Inflammatory macrophage (primary cell): ENCODE measurements around the gene HSPG2.
A peak's percentile ranks its signal among the peaks of the same experiment; 100 is the strongest.
"Not testable (repeated sequence)": the region's sequence is repeated elsewhere in the genome, so short reads cannot be mapped to it uniquely, and the experiment has no call there.

Experiments used
- DNase-seq, 2 donors: peaks; one replicate each; pipeline ENCODE4 v3.0.0-alpha.2; 2020 to 2022

HSPG2 gene

DNA sequence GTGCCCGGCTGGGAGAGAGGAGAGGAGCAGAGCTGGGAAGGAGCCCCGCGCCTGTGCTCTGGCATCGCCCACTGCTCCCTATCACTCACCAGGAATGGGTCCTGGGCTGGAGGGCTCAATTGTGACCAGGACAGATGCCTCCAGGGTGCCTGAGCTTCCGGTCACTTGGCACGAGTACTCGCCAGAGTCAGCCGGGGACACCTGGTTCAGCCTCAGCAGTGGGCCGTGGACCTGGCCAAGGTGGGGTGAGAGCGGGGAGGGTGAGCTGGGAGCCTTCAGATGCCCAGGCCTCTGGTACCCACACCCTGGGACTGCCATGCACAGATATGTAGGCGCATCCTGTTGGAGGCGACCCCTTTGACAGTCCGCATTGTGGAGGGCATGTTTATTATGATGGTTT is 93.9 kb downstream of the HSPG2 start:
- DNase-seq = no peak

DNA sequence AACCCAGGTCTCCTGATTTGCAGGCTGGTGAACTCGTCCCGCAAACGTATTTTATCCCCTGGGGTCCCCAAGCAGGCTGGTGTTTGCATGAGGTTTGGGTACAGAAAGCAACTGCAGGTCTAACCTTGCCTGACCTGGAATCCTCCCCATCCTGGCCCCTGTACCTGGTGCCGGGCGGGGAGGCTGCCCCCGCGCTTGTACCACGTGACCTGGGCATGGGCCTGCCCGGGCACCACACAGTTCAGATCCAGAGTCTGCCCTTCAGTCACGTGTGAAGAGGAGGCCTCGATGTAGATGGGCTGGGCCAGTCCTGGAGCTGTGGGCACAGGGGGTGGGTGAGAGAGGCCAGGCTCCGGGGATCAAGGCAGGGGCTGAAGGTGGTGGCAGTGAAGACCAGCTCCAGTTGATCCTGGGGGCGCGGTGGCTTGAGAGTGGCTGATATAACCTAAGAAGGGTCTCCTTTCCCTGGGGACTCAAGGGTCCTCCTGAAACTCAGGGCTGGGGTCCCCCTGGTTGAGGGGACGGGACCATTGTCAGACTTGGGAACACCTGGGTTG is 94.4 kb downstream of the HSPG2 start:
- no peak for DNase-seq

DNA sequence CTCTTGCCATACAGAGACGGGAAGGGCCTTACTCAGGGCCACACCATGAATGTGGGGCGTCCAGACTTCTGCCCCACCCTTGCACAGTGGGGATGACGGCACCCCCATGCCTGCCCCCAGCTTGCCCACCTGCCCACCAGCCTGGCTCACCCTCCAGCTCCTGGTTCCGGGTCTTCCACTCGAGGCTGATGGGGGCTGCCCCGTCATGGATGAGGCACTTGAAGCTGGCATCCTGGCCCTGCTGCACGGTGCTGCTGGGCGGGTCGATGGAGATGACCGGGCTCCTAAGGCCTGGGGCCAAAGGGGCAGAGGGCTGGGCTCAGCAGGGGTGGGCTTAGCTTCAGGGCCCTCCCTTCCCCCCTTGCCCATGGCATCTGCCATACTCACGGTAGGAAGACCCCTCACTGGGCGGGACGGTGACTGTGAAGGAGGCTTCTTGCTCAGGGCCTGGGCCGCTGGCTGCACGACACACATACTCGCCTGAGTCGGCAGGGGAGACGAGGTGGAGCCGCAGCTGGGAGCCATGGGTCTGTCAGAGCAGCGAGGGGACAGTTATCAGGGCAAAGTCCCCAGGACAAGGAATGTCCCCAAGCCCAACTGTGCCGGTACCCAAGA is 95.2 kb downstream of the HSPG2 start:
- DNase-seq = no peak

DNA sequence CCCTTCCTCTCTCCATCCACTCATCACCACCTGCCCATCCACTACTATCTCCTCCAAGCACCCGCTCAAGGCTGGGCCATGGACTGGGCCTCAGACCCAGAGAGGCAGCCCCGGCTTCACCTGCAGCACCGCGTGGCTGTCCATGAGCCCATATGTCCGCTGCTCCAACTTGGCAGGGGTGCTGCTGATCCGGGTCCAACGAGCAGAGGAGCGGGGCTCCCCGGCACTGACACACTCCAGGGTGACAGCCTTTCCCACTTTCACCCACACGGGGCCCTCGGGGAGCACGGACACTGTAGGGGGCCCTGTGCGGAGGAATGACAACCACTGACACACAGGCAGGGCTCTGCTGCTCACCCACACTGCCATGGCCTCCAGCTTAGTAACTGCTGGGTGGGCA is 96.1 kb downstream of the HSPG2 start:
- DNase-seq = no peak

DNA sequence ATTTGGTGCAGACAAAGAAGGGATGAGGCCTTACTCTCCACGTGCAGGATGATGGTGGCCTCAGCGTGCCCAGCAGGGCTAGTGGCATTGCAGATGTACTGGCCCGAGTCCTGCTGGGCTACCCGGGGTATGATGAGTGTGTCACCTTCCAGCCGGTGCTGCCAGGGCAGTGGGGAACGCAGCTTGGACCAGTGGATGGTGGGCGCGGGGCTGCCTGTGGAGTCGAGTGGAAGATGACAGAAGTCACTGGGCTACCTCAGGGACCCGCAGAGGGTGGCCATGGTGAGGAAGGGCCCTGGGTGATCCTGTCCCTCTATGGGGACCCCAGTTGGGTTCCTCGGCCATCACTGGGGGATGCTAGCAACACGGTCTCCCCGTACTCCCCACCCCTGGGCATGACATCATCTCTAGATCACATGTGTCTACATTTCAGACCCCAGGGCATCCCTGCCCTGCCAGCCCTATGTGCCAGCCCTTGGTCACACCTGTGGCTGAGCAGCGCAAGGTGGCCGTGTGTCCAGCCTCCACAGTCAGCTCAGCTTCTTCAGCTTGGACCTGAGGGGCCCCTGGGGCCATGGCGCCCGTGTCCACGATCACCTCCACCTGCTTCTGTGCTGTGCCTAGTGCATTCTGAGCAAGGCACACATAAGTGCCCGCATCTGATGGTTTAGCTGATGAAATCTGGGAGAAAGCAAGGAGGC is 97.6 kb downstream of the HSPG2 start:
- no peak for DNase-seq

DNA sequence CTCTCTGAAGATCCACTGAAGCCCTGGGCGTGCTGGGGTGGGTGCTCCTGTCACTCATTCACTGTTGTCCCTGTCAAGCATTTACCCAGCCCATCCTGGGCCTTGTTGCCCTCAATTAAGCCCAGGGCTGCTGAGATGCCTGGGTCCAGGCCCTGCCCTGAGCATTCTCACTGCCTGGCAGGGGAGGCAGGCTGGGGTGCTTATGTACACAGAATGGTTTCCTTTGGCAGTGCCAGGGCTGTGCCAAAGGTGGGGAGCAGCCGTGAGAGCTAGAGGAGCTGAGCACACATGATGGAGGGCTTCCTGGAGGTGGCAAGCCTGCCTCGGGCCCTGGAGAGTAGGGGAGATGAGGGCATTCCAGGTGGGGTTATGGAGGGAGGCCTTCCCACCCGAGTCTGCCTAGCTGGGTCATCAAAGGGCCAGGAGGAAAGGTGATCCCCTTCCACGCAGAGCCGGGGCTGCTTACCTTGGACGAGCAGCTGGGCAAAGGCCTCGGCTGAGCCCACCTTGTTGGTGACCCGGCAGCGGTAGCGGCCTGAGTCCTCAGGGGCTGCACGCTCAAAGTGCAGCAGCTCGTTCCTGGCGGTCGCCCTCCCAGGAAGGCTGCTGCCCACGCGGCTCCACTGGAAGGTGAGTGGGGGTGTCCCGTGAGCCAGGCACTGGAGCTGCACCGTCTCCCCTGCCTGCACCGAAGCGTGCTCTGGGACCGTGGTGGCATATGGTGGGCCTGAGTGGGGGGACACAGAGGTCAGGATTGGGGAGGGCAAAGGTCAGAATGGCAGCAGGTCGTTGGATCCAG is 98.6 kb downstream of the HSPG2 start:
- no peak for DNase-seq

DNA sequence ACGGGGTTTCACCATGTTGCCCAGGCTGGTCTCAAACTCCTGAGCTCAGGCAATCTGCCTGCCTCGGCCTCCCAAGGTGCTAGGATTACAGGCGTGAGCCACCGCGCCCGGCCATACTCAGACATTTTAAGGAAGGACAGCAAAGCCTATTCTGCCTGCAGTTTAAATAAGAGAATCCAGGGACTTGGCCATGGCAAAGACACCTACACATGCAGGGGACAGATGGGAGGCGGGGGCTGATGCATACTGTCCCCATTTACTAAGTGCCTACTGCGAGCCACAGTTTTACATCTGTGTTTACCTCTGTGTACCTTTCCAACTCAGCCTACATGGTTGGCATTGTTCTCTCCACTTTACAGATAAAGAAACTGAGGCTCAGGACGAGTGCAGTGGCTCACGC is 99.6 kb downstream of the HSPG2 start:
- no peak for DNase-seq

DNA sequence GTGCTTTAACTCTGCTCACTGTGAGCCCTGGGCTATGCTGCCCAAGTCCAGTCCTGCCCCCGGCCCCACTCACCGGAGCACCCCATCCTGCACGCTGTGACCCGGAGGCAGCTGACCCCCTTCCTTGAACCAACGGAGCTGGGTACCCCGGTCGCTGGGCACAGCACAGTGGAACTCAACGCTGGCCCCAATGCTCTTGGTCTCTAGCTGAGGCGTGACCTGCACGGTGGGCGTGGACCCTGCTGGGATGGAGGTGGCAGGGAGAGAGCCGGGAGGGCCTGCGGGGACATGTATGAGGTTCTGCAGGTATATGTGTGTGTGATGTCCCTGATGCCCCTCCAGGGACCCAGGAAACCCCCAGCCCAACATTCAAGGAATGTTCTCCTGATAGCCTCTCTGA is 100.4 kb downstream of the HSPG2 start:
- no peak for DNase-seq

DNA sequence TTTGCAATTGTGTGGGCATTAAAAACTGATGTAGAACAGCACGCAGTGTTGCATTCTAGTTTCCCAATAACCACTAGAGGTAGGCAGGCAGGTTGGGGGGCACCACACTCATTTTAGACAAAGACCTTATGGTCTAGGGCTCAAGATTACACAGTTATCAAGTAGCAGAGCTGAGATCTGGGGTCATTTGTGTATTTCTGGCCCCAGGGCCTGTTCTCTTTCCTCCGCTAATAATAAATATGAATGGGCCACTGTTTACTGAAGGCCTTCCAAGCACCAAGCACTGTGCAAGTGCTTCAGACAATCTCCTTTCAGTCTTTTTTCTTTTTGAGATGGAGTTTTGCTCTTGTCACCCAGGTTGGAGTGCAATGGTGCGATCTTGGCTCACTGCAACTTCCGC is 101.1 kb downstream of the HSPG2 start:
- no peak for DNase-seq

DNA sequence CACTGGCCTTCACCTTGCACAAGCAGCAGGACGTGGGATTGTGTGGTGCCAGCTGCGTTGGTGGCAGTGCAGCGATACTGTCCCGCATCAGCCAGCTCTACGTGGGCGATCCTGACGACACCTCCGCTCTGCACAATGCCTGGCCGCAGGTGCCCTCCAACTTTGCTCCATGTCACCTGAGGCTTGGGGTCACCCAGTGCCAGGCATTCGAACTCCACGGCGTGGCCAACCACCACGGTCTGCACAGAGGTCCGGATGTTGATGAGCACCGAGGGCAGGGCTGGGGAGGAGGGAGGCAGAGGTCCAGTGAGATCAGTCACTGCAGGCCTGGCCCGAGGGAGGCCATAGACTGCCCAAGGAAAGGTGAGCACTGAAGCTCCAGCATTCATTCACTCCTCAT is 102.4 kb downstream of the HSPG2 start:
- no peak for DNase-seq

DNA sequence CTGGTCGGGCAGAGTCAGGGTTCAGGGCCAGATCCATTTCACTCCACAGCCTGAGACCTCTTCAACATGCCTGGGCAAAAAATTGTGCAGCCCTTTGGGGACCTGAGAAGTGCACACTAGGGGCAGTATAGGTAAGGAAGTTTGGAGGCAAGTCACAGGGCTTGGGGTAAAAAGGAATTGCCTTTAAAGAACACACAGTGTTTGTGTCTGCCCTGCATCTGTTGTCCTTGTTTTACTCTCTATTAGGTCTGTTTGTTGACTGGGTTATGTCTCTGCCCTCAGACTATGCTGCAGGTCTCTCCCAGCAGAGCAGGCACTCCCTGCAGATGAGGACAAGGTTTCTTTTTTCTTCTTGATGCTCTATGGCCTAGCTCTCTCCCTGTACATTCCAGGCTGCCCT is 103.0 kb downstream of the HSPG2 start:
- DNase-seq = no peak

DNA sequence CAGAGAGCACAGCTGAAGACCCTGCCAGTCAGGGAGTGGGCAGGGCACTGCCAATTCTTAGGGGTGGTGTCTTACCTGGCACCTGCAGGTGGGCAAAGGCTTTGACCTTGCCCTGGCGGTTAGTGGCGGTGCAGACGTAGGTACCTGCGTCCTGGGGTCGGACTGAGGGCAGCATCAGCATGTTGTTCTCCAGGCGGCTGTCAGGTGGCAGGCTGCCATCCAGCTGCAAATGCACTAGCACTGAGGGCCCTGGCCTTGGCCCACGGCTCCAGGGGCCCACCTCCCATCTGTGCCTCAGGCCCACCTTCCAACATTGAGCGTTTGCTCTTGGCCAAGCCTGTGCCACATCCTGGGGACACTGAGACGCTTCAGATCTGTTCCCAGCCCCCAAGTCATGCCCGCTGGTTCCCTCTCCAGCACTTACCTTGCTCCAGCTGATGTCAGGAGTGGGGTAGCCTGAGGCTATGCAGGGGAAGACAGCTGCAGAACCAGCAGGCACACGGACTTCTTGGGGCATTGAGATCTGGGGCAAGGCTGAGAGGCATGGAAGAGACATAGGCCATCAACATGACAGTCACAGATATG is 103.6 kb downstream of the HSPG2 start:
- no peak for DNase-seq

DNA sequence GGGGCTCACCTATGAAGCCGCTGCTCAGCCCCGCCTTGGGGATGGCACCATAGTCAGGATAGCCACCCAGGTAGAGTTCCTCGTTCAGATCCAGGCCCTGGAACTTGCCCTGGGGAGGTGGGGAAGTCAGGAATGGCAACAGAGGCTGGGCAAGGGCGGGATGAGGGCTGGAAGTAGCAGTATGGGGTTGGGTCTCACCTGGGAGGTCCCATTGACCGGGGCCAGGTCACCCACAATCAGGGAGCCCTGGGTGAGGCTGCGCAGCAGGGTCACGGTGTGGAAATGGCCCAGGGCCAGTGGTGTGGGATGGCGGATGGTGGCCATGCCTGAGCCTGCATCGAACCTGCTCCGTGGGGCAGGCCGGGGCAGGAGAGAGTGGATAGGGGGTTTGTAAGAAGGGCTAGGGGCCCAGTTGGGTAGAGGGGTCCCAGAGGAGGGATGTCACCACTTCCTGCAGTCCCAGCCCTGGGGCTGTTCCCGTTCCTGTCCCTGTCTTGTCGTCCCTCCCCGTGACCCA is 105.6 kb downstream of the HSPG2 start:
- DNase-seq = no peak

DNA sequence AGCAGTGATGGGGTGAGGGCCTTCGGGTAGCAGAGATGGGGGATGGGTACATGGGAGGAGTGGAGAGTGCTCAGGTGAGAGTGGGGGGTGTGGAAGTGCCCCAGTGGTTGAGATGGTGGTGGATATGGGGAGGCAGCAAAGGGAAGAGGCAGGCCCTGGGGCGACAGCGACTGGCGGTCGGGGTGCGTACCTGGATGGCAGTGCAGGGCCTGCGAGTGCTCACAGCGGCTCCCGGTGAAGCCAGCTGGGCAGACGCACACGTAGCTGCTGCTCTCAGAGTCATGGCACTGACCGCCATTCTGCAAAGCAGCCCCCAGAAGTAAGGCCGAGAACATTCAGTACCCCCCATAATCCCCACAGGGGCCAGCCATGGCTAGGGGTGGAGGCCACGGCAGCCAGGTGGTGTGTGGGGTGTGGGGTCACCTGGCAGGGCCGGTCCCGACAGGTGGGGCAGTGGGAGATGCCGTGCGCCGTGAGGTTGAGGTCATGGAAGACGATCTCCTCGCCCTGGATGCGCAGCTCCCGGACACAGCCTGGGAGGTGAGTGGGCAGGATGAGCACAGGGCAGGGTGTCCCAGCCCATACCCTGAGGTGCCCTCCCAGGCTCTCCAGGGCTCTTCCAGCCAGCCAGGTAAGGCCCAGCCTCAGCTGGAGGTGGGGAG is 106.2 kb downstream of the HSPG2 start:
- DNase-seq = no peak

DNA sequence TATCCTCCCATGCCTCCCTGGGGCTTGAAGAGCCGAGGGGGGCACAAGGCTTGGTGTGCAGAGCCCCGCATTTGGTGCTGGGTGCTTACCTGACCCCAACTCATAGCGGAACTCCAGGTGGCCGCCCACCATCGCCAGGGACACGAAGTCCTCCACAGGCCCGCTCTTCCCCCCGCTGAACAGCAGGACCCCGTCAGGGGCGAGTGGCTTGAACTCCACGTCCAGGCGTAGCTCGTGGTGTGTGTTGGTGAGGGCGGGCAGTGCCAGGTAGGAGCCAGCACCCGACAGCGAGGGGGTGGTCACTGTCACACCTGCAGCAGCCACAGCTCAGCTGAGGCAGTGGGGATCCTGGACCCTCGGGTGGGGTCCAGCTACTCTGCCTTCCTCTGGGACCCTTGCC is 107.8 kb downstream of the HSPG2 start:
- DNase-seq = no peak

DNA sequence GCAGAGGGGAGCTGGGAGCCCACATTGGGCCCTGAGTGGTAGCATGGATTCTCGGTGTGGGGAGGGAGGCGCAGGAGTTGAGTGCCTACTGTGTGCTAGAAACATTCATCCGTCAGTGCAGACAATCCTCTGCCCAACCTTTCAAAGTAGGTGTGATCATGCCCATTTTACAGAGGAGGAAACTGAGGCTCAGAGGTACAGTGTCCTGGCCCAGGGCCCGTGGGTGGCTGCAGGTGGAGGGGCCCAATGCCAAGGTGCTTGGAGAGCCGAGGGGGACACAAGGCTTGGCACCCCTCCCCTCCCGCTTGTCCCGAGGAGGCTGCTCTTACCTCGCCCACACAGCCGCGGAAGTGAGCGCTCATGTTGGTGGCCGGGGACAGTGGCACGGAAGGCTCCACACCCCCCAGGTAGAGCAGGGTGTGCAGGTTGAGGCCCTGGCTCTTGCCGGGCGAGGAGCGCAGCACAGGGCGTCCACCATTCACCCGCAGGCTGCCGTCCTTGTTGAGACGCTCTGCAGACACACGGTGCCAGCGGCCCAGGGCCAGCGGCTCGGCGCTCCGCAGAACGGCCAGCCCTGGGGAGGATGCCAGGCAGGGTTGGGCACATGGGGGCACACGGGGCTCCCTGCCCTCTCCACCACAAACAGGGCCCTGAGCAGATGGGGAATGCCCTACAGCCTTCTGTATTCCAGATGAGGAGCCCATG is 108.5 kb downstream of the HSPG2 start:
- DNase-seq = no peak

DNA sequence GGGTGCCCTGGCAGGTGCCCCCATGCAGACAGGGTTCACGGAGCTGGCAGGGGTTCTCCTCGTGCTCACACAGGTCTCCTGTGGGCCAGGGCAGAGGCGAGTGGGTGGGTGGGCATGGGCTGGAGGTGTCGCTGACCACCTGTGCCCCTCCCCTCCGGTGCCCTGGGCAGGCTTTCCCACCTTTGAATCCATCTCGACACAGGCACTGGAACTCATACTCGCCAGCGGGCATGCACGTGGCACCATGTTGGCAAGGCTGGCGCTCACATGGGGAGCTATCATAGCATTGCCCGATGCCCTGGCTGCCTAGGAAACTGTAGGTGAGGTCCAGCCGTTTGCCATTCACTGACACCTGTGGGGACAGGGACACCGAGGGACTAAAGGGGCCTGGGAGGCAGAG is 109.0 kb downstream of the HSPG2 start:
- DNase-seq = no peak

DNA sequence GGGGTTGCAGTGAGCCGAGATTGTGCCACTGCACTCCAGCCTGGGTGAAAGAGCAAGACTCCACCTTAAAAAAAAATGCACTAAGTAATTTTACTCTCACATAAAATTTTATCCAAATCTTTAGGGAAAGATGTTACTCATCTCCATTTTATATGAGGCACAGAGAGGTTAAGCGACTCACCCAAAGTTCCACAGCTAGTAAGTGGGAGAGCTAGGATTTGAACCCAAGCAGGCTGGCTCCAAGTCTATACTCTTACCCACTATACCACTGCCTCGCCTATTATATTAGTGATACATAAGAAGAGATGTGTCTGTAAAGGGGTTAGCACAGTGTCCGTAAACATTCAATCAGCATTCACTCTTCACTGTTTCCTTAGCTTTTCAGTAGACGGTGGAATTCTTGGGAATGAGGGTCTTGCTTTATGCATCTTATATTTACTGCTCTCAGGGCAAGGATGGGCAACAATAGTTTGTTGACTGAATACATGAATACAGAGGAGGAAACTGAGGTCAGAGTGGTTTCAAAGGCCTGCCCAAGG is 109.9 kb downstream of the HSPG2 start:
- no peak for DNase-seq

DNA sequence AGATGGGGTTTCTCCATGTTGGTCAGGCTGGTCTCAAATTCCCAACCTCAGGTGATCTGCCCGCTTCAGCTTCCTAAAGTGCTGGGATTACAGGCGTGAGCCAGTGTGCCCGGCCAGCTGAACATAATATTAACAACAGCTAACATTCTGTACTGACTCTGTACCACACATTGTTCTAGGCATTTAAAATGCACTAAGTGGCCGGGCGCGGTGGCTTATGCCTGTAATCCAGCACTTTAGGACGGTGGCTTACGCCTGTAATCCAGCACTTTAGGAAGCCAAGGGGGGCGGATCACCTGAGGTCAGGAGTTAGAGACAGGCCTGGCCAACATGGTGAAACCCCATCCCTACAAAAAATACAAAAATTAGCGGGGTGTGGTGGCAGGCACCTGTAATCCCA is 110.4 kb downstream of the HSPG2 start:
- DNase-seq = not testable (repeated sequence)

DNA sequence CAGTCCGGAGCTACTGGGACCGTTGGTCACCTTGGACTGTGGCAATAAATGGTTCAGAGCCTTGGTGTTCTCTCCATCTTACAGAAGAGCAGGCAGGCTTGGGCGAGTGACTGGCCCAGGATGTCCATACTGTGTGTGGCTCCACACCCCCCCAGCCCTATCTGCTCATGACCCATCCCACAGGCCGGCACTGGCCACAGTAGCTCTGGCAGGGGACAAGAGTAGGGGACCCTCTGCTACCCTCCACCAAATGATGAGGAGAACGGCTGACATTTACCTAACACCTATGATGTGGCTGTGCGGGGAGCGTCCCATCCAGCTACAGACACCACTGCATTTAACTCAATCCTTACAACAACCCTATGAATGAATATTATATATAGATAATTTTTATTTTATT is 111.7 kb downstream of the HSPG2 start:
- no peak for DNase-seq

DNA sequence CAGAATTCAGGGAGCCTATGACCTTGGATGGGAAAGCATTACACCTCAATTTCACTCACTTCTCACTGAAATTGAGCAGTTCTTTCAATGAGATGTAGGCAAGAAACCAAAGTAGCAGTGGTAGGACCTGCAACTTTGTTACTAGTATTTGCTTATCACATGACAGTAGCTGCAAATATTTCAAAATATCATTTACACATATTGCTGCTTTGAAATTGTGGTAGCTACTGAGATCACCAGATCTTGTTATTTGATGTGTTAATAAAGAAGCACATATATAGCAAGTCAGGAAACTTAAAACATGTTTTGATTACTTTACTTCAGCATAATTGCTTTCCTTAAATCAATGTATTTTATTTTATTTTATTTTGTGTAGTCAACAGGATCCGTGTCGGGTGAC is 112.2 kb downstream of the HSPG2 start:
- peak in 1 of 2 donors; percentile 52 for DNase-seq
